Measurements from ENCODE around the gene HINFP. TPM values are rescaled to one million over a fixed set of nuclear protein-coding genes. Genes with fewer than 3 reads are reported as not detected.

HINFP gene
- total and polyA plus RNA-seq, 4 donors = 10.4 to 24.5 (median 17.8) TPM

DNA sequence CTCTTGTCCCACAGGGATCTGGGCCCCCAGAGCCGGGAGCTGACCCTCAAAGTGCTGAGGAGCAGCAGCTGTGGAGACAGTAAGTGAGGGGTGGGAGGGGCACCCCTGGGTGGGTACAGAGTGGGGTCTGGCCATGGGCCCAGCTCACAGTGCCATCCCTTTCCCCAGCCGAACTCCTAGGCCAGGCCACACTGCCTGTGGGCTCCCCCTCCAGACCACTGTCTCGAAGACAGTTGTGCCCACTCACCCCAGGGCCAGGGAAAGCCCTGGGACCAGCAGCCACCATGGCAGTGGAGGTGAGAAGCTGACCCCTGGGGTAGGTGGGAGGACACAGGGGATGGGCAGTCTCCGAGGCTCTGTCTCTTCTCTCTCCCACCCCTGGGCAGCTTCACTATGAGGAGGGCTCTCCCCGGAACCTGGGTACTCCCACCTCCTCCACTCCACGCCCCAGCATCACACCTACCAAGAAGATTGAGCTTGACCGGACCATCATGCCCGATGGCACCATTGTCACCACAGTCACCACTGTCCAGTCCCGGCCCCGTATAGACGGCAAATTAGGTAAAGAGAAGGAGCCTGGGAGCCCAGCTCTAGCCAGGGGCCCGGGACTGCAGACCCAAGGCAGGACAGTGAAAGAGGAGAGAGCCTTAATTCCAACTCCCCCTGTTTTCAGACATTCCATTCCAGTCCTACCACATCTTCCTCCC lies 8.9 kb upstream of the HINFP start:
- H3K4me1 ChIP-seq (ENCODE audit: control insufficient read depth in 5 of 5, insufficient read depth in 5 of 5, low read length in 5 of 5) = peaks cover 0 to 15% (median 6%) of the 10 kb centered on the region in 5 donors
- no peak overlapping the region for H3K27ac ChIP-seq (ENCODE audit: low read depth in 1 of 2, low read length in 1 of 2)
- peaks cover 2 to 49% (median 5%) of the 10 kb centered on the region in 4 donors for H3K36me3 ChIP-seq (ENCODE audit: control insufficient read depth in 4 of 4, insufficient read depth in 4 of 4, low read length in 4 of 4)
- no peaks in the 10 kb centered on the region for H3K9me3 ChIP-seq (ENCODE audit: control insufficient read depth in 4 of 4, insufficient read depth in 3 of 4, low read length in 3 of 4)
- no peak overlapping the region for H3K4me3 ChIP-seq
- H3K9ac ChIP-seq (ENCODE audit: insufficient read depth in 1 of 2, low read length in 2 of 2) = no peak overlapping the region
- no peak for DNase-seq
- ATAC-seq (ENCODE audit: insufficient read depth, low FRiP score) = no peak
- TF ChIP-seq, protein P1, sequence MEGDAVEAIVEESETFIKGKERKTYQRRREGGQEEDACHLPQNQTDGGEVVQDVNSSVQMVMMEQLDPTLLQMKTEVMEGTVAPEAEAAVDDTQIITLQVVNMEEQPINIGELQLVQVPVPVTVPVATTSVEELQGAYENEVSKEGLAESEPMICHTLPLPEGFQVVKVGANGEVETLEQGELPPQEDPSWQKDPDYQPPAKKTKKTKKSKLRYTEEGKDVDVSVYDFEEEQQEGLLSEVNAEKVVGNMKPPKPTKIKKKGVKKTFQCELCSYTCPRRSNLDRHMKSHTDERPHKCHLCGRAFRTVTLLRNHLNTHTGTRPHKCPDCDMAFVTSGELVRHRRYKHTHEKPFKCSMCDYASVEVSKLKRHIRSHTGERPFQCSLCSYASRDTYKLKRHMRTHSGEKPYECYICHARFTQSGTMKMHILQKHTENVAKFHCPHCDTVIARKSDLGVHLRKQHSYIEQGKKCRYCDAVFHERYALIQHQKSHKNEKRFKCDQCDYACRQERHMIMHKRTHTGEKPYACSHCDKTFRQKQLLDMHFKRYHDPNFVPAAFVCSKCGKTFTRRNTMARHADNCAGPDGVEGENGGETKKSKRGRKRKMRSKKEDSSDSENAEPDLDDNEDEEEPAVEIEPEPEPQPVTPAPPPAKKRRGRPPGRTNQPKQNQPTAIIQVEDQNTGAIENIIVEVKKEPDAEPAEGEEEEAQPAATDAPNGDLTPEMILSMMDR (IDR thresholded peaks at IDR 0.05; ENCODE audit: control extremely low read depth, extremely low read depth) = no peak
- WGBS, 2 donors = 94 to 96% methylated on average over 12 of the region's 12 CpGs
- no peaks in the 10 kb centered on the region for H3K27me3 ChIP-seq (ENCODE audit: control insufficient read depth in 3 of 3, insufficient read depth in 3 of 3, low read length in 2 of 3)

GRCh38 chr11:119113716-119114115 lies 7.7 kb upstream of the HINFP start:
- Histone ChIP-seq H3K36me3 (ENCODE audit: control insufficient read depth in 4 of 4, insufficient read depth in 4 of 4, low read length in 4 of 4) (peaks cover 2 to 49% (median 5%) of the 10 kb centered on the region in 4 donors), H3K4me1 (ENCODE audit: control insufficient read depth in 5 of 5, insufficient read depth in 5 of 5, low read length in 5 of 5) (peaks cover 0 to 8% (median under 1%) of the 10 kb centered on the region in 5 donors), H3K9me3 (ENCODE audit: control insufficient read depth in 4 of 4, insufficient read depth in 3 of 4, low read length in 3 of 4) (no peaks in the 10 kb centered on the region), H3K9ac (ENCODE audit: insufficient read depth in 1 of 2, low read length in 2 of 2) (no peak overlapping the region), H3K27ac (ENCODE audit: low read depth in 1 of 2, low read length in 1 of 2) (no peak overlapping the region), H3K4me3 (no peak overlapping the region), H3K27me3 (ENCODE audit: control insufficient read depth in 3 of 3, insufficient read depth in 3 of 3, low read length in 2 of 3) (no peaks in the 10 kb centered on the region)
- no peak for DNase-seq
- 95 to 96% methylated on average over 9 of the region's 9 CpGs for WGBS, 2 donors
- TF ChIP-seq, protein P1 (IDR thresholded peaks at IDR 0.05; ENCODE audit: control extremely low read depth, extremely low read depth) = no peak
- no peak for ATAC-seq (ENCODE audit: insufficient read depth, low FRiP score)

DNA sequence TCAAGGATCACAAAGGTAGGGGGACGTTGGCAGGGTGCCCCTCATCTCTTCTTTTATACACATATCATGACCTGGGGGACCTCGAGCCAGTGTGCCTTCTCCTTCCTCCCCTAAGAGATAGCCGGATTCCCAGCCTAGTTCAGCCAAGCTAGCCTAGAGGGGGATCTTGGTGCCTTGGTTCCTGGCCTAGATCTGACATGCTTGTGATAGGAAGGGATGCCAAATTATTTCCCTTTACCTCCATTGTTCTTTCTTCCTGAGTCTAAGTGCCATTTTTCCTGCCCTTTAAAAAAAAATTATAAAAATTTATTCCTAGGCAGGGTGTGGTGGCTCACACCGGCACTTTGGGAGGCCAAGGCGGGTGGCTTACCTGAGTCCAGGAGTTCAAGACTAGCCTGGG lies 7.0 kb upstream of the HINFP start:
- peaks cover 2 to 49% (median 5%) of the 10 kb centered on the region in 4 donors for H3K36me3 ChIP-seq (ENCODE audit: control insufficient read depth in 4 of 4, insufficient read depth in 4 of 4, low read length in 4 of 4)
- no peak overlapping the region for H3K9ac ChIP-seq (ENCODE audit: insufficient read depth in 1 of 2, low read length in 2 of 2)
- no peak for DNase-seq
- no peak overlapping the region for H3K27ac ChIP-seq (ENCODE audit: low read depth in 1 of 2, low read length in 1 of 2)
- WGBS, 2 donors = 79 to 93% methylated on average over 5 of the region's 5 CpGs
- TF ChIP-seq, protein P1 (IDR thresholded peaks at IDR 0.05; ENCODE audit: control extremely low read depth, extremely low read depth) = no peak
- H3K27me3 ChIP-seq (ENCODE audit: control insufficient read depth in 3 of 3, insufficient read depth in 3 of 3, low read length in 2 of 3) = no peaks in the 10 kb centered on the region
- ATAC-seq (ENCODE audit: insufficient read depth, low FRiP score) = no peak
- no peak overlapping the region for H3K4me3 ChIP-seq
- no peaks in the 10 kb centered on the region for H3K9me3 ChIP-seq (ENCODE audit: control insufficient read depth in 4 of 4, insufficient read depth in 3 of 4, low read length in 3 of 4)
- H3K4me1 ChIP-seq (ENCODE audit: control insufficient read depth in 5 of 5, insufficient read depth in 5 of 5, low read length in 5 of 5) = peaks cover 0 to 5% (median 0%) of the 10 kb centered on the region in 5 donors
